Measurements from ENCODE around the gene DPP7.

DPP7 gene

DNA sequence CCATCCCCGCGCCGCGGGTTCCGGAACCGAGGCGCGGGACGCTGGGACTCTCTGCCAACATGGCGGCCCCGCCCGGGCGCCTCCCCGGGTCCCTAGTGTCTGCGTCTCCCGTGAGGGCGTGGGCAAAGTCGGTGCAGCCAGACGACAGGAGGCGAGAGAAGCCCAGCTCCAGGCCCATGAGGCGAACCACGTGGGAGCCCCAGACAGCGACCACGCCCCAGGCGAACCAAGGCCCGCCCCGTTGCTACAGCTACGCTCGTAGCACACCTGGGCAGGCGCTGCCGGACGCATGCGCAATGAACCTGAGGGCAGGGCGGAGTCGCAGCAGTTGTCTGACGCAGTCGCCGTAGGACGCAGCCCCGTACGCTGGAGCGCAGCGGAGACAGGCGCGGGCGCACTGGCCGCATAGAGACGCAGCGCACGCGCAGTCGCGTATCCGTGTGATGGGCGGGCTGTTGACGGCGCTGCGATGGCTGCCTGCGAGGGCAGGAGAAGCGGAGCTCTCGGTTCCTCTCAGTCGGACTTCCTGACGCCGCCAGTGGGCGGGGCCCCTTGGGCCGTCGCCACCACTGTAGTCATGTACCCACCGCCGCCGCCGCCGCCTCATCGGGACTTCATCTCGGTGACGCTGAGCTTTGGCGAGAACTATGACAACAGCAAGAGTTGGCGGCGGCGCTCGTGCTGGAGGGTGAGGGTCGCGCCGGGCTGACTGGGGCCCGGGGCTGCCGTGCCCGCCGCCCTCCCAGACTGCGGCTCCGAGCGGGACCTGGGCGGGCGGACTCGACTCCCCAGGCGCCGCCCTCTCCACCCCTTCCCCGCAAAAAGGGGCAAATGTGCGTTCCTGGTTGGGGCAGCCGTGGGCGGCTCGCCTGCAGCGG lies 27.8 kb downstream of the DPP7 start, which contains the start of gene MAN1B1:
TSS of gene MAN1B1 (plus strand) at position 455 of the 878 bp plus-strand sequence. CDS start at position 470, 15 bp downstream.
- peak; percentile 93 to 96 for DNase-seq

DNA sequence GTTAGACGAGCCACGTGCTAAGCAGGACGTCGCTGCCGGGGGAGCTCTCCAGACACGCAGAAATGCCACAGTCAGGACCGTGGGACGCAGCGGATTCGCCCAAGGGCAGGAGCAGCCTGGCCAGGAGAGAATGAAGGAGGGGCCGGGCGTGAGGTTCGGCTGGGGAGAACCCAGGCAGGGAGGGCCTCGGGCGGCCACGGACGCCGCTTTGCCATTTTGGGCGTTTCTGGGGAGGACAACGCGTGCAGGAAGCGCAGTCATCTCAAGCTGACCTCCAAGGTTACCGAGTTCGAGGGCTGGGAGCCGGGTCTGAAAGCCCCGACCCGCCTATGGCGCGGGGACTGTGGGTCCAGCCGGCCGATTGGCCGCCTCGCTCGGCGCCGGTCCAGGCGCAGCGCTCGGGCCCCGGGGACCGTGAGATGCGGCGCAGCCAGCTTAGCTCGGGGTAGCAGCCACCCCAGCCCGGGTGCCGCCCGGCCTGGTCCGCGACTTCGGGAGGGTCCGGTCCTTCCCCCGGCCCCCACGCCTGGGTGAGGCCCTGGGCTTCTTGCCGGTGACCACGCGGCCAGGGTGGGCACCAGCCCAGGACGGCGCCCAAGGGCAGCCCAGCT lies 28.5 kb downstream of the DPP7 start:
- DNase-seq, result peak in 1 of 2 donors; percentile 42

DNA sequence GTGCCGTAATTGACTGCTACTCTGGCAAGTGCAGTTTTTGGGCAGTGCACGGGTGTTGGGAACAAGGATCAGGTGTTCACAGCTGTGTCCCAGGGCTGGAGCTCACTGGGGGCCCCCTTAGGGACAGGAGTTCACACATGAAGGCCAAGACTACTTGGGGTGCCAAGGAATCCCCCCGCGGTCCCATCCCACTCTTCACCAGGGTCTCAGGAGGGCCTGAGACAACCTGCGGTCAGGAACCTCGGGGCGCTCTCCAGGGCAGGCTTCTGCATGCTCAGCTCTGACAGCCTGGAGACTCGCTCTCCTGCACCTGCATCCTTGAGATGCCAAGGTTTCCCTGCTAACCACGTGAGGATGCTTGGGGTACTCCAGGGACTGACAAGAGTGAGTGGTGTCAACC lies 30.0 kb downstream of the DPP7 start:
- DNase-seq, result no peak

DNA sequence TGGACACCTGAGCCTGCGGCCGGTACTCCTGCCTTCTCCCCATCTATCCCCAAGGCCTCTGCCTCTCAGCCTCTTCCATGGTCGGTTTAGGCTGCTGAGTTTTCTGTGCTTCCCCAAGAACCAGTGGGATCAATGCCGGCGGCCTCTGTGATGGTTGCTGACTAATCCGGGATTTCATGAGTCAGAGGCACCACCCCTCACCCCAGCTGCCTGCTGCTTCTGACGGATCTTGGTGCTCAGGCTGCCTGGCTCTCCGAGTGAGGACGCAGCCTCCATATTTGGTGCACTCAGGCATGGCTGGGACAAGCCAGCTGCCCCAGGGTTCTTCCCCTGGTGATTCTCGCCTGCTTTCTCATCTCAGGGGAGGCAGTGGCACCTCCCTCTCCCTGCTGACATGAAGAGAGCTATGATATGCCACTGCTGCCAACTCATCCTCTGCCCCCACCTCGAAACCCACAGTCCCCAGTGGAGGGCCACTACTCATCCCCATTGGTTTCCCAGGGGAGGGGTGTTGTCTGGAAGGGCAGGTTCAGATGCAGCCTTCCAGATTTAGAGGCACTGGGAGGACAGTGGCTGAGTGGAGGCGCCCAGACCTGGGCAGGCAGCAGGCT lies 31.0 kb downstream of the DPP7 start:
- no peak for DNase-seq

DNA sequence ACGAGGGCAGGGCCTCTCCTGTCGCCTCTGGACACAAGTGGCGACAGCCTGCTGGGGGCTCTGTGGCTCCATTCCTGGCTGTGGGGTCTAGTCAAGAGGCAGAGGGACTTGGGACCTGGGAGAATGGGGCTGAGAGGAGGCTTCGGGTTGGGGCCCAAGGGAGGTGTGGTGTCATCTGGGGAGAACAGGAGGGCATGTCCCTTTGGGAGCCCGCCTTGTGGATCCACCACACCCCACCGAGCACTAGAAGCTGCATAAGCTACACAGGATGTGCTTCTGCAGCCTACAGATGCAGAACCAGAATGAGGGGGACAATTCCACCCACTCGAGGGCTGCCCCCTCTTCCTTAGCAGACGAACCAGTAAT lies 31.6 kb downstream of the DPP7 start:
- no peak for DNase-seq

DNA sequence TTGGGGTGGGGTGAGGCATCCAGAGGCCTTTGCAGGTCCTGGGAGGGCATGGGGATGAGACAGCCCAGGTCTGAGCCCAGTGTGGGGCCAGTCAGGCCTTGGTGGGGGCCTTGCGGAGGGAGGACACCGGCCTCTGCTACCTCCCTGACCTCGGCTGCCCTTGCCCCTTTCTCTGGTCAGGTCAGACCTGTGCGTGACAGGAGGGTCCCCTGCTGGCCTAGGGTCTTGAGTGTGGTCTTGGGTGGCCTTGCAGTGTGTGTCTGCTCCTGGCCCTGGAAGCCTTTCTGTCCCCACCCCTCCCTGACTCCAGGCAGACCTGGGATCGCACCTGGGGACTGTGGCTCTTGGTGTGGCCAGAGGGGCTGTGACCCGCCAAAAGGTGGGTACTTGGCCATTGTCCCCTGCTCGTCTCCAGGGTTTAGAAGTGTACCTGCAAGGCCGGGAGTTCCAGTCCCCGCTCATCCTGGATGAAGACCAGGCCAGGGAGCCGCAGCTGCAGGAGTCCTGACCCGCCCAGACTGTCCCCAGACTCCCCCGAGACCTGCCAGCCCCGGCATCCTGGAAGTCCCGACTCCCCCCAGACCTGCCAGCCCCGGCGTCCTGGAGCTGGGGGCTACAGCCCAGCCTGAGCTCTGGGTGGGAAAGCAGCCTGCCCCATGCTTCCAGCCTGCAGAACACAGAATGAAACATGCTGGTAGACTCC lies 32.2 kb downstream of the DPP7 start:
- DNase-seq, result no peak

DNA sequence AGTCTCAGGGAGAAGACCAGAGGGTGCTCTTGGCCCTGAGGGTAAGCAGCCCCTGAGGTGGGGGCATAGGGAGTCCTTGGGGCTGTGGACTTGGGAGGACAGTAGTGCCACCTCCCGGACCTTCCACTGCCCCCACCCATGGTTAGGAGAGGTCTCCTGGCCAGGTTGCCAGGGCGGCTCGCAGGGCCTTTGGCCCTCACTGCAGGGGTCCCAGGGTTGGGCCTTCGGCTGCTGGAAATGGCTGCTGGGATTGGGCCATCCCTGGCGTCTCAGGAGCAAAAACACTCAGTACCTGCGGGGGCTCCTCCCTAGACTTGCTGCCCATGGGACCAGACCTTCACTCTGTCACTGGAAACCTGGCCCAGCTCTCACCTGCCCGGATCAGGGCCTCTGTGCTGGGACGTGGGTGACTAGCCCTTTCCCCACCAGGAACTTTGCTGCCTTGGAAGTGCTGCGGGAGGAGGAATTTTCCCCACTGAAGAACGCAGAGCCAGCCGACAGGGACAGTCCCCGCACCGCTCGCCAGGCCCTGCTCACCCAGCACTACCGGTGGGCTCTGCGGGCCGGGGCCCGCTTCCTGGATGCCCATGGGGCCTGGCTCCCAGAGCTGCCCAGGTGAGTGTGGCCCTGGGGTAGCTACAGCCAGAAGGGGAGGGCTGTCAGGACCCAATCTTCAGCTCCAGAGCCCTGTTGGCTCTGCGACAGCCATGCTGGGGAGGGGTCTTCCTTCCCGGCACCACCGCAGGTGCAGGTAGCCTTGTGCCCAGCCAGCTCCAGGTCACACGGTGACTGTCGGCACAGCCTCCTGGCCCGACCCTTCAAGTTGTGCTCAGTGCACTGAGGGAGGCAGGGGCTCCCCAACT lies 34.0 kb downstream of the DPP7 start:
- DNase-seq, result no peak

DNA sequence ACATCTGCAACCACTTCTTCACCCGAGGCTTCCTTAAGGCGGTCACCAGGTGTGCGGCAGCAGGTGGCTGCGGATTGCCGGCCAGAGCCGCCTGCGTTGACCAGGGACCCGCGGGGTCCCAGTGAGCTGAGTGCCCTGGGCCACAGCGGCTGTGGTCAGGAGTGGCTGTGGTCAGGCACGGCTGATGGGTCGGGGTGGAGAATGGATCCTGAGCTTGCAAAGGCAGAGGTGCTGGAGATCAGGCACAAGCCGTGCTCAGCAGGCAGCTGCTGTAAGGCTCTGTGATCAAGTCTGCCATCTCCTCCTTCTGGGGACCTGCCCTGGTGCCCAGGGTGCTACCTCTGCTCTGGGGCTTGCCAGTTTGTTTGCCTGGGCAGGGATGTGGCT lies 35.1 kb downstream of the DPP7 start:
- no peak for DNase-seq

DNA sequence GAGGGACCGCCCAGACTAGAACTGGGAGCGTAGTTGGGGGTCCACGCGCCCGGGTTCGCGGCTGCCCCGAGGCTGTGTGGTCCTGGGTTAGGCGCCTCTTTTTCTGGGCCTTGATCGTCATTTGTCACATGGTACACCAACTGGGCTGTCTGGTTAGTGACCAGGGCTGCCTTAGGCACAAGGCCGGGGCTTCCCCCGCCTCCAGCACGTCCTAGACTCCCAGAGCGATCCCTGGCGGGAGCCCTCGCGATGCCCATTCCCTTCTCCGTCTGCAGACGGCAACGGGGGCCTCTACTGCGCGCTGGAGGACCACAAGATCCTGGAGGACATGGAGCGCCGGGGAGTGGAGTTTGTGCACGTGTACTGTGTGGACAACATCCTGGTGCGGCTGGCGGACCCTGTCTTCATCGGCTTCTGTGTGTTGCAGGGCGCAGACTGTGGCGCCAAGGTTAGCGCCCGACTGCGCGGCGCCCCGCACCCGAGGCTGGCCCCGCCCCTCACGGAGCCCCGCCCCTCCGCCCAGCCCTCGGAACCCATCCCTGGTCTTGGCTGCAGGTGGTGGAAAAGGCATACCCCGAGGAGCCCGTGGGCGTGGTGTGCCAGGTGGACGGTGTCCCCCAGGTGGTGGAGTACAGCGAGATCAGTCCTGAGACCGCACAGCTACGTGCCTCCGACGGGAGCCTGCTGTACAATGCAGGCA lies 35.7 kb downstream of the DPP7 start:
- DNase-seq, result no peak

DNA sequence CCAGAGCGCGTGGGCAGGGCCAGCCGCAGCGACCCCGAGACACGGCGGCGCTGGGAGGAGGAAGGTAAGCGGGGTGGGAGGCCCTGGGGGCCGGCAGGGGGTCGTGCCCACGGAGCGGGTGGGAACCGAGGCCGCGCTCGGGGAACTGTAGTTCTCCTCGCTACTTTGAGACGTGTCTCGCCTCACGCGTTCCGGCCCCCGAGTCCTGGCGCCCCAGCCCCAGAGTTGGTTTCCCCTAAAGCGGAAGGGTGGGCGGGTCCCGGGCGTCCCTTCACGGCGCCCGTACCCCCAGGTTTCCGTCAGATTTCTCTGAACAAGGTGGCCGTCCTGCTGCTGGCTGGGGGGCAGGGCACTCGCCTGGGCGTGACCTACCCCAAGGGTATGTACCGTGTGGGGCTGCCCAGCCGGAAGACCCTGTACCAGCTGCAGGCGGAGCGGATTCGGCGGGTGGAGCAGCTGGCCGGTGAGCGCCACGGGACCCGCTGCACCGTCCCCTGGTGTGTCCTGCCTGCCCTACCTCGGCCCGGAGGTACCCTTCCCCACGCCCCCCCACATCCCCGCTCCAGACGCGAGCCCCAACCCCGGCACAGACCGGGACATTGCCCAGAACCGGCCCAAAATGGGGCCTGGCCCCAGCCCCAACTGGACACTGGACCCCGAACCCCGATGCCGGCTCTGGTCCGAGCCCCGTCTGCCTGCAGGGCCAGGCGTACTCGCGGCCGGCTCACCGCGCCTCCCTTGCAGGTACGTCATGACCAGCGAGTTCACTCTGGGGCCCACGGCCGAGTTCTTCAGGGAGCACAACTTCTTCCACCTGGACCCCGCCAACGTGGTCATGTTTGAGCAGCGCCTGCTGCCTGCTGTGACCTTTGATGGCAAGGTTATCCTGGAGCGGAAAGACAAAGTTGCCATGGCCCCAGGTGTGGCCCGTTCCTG lies 36.5 kb downstream of the DPP7 start:
- no peak for DNase-seq

DNA sequence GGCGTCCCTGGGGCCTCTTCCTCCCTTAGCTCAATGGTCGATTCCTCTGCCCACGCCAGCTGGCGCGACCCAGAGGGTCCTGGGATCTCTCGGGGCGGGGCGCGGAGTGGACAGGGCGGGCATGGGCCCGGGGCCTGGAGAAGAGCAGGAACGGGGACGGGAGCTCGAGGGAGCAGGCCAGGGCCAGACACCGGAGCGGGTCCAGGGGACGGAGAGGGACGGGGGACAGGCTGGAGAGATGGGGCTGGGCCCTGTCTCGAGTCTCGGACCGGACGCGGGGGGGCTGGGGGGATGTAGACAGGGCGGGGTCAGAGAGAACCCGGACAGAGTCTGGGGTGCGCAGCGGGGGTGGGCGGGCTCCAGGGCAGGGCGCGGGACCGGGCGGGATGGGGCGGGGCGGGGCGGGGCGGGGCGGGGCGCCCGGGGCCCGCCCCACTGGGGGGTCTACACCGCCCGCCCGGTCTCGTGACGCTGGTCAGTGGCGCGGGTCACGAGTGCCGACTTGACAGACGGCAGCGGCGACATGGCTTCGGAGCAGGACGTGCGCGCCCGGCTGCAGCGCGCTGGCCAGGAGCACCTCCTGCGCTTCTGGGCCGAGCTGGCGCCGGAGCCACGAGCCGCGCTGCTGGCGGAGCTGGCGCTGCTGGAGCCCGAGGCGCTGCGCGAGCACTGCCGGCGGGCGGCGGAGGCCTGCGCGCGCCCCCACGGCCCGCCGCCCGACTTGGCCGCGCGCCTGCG lies 37.4 kb downstream of the DPP7 start, which contains the start of gene UAP1L1:
TSS of gene UAP1L1 (plus strand) at position 508 of the 738 bp plus-strand sequence. CDS start at position 524, 16 bp downstream.
- DNase-seq, result no peak

DNA sequence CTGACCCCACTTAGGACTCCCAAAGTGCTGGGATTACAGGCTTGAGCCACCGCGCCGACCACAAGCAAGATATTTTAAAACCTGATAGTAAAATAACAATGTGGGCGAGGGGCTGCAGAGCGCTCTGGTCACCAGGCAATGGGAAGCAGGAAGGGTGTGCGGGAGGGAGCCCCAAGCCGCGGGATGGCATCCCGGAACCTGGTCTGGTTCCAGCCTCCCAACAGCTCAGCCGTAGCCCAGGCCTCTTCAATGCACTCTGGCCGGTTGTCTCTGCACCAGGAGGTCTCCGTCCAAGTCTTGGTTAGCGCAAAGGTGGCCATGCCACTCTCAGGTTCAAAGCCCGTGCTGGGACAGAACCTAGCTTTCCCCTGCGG lies 37.9 kb downstream of the DPP7 start:
- DNase-seq, result no peak

DNA sequence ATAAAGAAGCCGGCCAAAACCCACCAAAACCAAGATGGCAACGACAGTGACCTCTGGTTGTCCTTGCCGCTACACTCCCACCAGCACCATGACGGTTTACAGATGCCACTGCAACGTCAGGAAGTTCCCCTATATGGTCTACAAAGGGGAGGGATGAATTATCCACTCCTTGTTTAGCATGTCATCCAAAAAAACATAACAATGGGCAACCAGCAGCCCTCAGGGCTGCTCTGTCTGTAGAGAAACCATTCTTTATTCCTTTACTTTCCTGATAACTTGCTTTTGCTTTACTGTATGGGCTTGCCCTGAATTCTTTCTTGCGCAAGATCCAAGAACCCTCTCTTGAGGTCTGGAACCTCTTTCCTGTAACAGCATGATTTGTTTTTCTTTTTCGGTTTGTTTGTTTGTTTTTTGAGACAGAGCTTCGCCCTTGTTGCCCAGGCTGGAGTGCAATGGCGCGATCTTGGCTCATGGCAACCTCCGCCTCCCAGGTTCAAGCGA lies 39.2 kb downstream of the DPP7 start:
- no peak for DNase-seq

DNA sequence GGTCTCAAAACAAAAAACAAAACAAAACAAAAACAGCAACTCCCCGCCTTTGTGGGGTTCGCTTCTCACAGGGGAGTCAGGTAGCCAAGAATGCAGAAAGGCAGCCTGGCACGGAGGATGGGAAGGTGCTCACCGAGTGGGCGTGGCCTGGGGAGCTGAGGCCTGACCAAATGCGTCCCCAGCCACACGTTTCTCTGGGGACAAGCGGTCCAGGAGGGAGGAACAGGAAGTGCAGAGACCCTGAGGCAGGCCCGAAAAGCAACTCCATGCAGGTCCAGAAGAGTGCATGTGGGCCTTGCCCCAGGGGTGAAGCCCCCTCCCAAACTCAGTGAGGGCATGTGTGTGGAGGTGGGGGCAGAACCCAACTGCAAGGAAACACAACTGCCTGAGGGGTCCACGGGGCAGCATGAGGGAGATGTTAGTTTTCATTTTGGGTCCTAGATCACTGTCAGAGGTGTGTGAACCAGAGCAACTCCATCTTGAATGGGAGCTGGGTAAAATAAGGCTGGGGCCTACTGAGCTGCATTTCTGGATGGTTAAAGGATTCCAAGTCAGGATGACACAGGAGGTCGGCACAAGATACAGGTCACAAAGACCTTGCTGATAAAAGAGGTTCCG lies 39.8 kb downstream of the DPP7 start:
- DNase-seq, result no peak

DNA sequence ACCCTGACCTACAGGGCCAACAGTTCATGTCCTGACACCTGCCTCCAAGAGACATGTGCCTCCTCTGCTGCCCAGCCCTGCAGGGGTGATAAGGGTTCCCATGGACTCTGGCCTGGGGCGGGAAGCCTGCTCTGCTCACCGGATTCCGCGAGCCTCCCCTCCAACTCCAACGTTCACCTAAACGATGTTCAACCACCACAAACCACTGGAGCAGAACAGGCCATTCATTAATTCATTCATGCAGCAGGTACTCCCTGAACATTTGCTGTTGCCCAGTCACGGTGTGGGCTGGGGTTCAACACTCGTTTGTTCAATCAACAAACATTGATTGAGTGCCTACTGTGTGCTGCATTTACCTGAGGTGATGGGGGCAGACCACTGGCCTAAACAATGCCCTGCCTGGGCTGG lies 40.5 kb downstream of the DPP7 start:
- no peak for DNase-seq

DNA sequence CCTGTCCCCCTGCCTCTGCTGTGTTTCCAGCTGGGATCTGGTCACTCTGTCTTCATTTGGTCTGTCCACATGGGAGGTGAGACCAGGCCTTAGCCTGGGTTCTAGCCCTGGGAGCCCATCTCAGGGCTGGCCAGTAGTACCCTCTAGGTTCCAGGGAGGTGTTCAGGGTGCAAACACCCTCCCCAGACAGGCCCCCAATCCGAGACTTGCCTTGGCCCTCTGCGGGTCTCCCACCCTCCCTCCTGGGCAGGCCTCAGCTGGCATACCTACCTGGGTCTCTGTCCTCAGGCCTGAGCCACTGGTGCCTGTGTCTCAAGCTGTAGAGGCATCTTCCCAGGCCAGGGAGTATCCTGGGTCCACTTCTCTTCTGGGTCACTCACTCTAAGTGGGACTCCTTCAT lies 43.3 kb downstream of the DPP7 start:
- no peak for DNase-seq

DNA sequence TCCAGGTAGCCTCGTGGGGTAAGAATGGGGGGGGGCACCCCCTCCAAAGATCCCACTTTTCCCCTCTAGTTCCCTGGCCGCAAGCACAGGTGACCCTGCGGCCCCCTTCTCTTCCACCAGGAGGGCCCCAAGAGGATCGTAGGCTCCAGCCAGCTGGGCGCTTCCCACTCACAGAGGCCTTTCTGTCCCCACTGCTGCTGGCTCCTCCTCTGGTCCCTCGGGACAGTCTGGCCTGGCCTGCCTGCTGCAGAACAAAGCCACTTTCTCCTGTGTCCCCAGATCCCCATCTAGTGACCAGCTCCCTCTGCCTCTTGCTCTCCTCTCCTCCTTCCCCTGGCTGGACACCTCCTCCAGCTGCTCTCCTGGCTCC lies 43.6 kb downstream of the DPP7 start:
- no peak for DNase-seq

DNA sequence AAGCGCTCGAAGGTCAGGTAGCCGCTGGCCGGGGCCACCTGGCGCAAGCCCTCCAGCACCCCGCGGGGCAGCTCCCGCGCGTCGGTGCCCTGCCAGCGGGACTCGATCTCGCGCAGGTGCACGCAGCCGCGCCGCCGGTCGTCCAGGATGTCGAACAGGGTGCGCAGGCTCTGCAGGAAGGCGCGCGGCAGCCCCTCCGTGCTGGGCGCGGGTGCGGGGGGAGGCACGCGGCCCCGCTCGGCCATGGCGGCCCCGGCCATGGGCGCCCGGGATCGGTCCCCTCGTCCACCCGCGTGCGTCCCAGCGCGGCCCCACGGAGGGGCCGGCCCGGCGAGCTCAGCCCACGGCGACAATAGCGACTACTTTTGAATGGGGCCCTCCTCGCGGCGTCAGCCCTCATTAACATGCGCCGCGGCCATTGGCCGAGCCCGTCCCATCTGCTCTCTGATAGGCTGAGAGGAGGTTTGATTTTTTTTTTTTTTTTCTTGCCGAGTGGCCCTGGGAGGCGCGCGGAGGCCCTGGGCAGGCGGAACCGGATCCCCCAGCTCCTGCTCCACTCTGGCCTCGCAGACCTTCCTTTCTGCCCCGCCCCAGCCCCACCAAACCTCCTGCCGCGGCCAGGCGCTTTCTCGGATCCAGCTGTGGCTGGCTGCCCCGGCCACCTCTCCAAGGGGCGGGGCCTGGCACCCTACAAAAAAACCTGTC lies 44.2 kb downstream of the DPP7 start, which contains the start of gene SAPCD2:
TSS of gene SAPCD2 (minus strand) at position 357 of the 705 bp plus-strand sequence. CDS start at position 260, 97 bp downstream.
- DNase-seq, result peak; percentile 49 to 66

Measured in bone marrow (tissue), 2 donors.